HG02759 (cell line): ENCODE data around the gene RAB6B.

Experiments used
- ATAC-seq: cut with Tn5 transposase; IDR thresholded peaks from one replicate; pipeline ENCODE4 v1.9.1; 2021; ENCODE audit warnings: mild to moderate bottlenecking, moderate library complexity; ENCODE audit not compliant: unreplicated experiment

RAB6B gene

GRCh38 chr3:133860519-133860918 lies 35.2 kb downstream of the RAB6B start:
- ATAC-seq, result no peak

GRCh38 chr3:133859381-133860234 lies 36.1 kb downstream of the RAB6B start:
- no peak for ATAC-seq

GRCh38 chr3:133857767-133858166 lies 37.9 kb downstream of the RAB6B start:
- no peak for ATAC-seq

- no peak for ATAC-seq
Observed at GRCh38 chr3:133856316-133856715, 39.4 kb downstream of the RAB6B start.

GRCh38 chr3:133855772-133856171 lies 39.9 kb downstream of the RAB6B start:
- ATAC-seq, result no peak

- no peak for ATAC-seq
Observed at GRCh38 chr3:133855002-133855370, 40.7 kb downstream of the RAB6B start.

- no peak for ATAC-seq
Observed at GRCh38 chr3:133854264-133855001, 41.2 kb downstream of the RAB6B start.

GRCh38 chr3:133853925-133854227 lies 41.8 kb downstream of the RAB6B start:
- ATAC-seq, result no peak

- ATAC-seq, result no peak
Observed at GRCh38 chr3:133853063-133853924, 42.4 kb downstream of the RAB6B start.

- no peak for ATAC-seq
Observed at GRCh38 chr3:133851931-133852330, 43.8 kb downstream of the RAB6B start.

- ATAC-seq, result no peak
Observed at GRCh38 chr3:133851266-133851906, 44.3 kb downstream of the RAB6B start.

GRCh38 chr3:133850034-133850433 lies 45.6 kb downstream of the RAB6B start:
- ATAC-seq, result no peak

- no peak for ATAC-seq
Observed at GRCh38 chr3:133849346-133849745, 46.3 kb downstream of the RAB6B start.

GRCh38 chr3:133845127-133845526 lies 50.6 kb downstream of the RAB6B start:
- no peak for ATAC-seq

- ATAC-seq, result no peak
Observed at GRCh38 chr3:133843634-133844033, 52.0 kb downstream of the RAB6B start.

GRCh38 chr3:133842158-133842557 lies 53.5 kb downstream of the RAB6B start:
- ATAC-seq, result no peak

- no peak for ATAC-seq
Observed at GRCh38 chr3:133841196-133841595, 54.5 kb downstream of the RAB6B start.

- ATAC-seq, result no peak
Observed at GRCh38 chr3:133840767-133841166, 54.9 kb downstream of the RAB6B start.

- no peak for ATAC-seq
Observed at GRCh38 chr3:133840055-133840737, 55.5 kb downstream of the RAB6B start.
